DLD1 (cell line): ENCODE data around the gene ADRA1B.

ENCODE experiments used
- in situ Hi-C: cut with HindIII; loops from 2 replicates; pipeline ENCODE4 v1.10.0; 2017; ENCODE audit warnings: low sequenced_read_pairs

ADRA1B gene

DNA sequence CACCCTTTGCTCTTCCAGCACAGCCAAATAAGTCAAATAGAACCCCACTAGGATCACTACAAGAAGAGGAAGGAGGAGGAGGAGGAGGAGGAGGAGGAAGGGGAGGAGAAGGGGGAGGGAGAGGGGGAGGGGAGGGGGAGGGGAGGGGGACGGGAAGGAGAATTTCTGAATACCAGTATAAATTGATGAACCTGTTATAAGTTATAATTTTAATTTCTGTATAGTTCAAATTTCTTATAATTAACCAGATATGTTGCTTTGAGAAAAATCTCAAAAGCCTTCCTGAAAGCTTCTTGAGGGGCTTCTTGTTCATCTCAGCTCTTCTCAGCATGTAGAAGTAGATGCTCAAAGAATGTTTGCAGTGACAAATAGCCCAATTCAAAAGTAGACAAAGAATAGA, 15.0 kb upstream of the ADRA1B start:
- in situ Hi-C loops: no loop called here

DNA sequence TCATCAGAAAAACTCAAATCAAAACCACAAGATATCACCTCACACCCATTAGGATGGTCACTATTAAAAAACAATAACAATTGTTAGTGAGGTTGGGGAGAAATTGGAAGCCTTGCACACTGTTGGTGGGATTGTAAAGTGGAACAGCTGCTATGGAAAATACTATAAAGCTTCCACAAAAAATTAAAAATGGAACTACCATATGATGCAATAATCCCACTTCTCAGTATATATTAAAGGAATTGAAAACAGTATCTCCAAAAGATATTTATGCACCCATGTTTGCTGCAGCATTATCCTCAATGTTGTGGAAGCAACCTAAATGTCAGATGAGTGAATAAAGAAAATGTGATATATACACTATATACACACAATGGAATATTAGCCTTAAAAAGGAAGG, 14.5 kb upstream of the ADRA1B start:
- in situ Hi-C loops: no loop called here

GRCh38 chr5:159902444-159903121, 13.7 kb upstream of the ADRA1B start:
- in situ Hi-C loops: no loop called here

DNA sequence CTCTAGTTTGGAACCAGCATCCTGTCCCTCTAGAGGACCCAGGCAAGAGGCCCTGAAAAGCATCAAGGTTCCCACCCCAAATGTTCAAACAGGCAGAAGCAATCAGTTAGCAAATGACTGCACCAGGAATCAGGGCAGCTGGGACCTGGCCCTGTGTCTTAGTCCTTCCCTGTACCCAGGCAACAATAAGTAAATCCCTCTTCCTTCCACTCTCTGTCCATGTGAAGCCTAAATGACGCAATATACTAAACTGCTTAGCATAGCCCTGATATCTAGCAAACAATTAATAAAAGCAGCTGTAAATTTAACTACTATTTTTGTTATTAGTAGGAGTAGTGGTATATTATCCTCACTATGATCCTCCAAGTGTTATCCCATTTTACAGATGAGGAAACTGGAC, 13.2 kb upstream of the ADRA1B start:
- in situ Hi-C loops: no loop called here

DNA sequence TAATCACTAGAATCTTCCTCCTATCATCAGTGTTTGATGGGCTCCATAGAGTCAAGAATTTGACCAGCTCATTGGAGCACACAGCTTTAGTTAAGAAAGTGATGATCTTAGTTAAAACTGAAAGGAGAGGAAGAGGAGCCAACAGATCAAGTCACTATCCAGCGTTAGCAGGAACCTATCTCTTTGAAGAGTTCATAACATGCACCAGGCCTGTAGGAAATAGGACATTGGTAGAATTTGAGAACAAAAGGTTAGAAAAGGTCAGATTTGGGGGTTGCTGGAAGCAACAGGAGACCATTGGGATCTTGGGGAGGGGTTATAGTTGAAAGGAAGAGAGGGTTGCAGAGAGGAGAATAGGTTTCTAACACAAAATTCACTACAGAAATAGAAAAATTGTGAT, 11.4 kb upstream of the ADRA1B start:
- in situ Hi-C loops: no loop called here

- in situ Hi-C loops: no loop called here
Observed at GRCh38 chr5:159905496-159905895, 10.8 kb upstream of the ADRA1B start.

GRCh38 chr5:159906463-159906862, 9.8 kb upstream of the ADRA1B start:
- in situ Hi-C loops: no loop called here

DNA sequence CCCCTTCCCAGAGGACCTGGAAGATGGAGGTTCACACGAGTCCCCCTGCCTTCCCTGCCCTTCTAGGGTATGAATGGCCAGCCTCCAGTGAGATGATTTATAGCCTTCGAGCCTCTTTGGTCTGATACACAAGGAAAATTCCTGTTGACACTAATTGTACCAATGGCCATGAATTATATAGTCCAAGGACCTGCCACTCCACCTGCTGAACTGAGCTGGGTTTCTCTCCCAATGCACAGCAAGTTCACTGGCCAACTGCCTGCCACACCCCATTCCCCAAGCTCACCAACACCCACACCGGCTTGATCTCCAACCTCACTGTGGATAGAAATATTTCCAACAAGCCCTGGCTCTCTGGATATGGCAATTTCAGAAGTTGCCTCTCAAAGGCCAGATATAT, 9.3 kb upstream of the ADRA1B start:
- in situ Hi-C loops: no loop called here

- in situ Hi-C loops: no loop called here
Observed at GRCh38 chr5:159907689-159908590, 8.3 kb upstream of the ADRA1B start.

GRCh38 chr5:159908591-159908940, 7.7 kb upstream of the ADRA1B start:
- in situ Hi-C loops: no loop called here

DNA sequence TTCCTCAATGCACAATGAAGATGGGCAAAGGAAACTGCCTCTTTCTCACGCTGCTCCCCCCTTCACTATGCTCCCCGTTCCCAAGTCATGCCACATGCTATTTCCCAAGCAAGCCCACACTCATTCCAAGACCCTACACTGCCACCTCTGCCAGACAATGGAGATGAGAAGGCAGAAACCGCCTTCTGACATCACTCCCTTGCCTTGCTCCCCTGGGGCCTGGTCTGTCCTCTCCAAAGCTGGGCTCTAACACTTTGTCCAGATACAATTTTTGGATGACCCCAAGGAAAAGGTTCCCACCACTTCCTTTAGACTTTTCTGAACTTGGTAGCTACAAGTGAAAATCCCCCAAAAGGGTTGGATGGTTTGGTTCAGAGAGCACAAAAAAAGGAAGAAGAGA, 7.2 kb upstream of the ADRA1B start:
- in situ Hi-C loops: no loop called here

DNA sequence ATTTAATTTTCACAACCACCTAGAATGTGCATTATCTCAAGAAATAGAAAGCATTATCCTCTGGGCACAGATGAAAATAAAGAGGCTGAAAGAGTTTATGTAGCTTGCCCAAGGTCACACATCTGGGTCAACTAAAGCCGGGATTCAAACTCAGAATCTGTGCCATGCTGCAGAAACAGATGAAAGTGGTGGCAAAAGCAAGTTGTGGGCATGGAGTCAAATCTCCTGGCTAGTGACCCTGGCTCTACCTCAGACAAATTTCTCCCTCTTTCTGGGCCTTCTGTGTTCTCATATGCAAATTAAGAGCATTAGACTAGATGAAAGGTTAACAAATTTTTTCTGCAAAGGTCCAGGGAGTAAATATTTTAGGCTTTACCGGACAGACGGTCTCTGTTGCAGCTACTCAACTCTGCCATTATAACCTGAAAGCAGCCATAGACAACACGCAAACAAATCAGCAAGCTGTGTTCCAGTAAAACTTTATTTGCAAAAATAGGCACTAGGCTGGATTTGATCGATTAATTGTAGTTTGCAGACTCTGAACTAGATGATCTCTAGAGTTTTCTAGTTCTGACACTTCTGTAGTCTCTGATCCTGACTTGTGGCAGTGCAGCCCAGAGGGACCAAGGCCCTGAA, 6.0 kb upstream of the ADRA1B start:
- in situ Hi-C loops: no loop called here

DNA sequence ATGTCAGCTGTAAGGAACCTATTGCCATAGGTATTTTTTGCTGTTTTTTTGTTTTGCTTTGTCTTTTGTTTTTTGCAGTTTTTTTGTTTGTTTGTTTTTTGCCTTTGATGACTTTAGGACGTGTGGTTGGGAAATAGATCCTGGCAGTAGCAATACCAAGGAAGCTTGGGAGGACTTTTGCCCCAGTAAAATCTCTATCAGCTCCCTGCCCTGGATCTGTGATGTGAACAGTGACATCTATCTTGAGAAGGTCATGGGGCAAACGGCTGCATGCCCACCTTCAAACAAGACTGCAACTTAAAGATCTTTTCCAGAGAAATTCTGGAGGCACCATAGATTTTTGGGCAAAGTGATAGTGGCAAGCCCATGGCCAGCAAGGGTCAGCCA, 5.4 kb upstream of the ADRA1B start:
- in situ Hi-C loops: no loop called here

DNA sequence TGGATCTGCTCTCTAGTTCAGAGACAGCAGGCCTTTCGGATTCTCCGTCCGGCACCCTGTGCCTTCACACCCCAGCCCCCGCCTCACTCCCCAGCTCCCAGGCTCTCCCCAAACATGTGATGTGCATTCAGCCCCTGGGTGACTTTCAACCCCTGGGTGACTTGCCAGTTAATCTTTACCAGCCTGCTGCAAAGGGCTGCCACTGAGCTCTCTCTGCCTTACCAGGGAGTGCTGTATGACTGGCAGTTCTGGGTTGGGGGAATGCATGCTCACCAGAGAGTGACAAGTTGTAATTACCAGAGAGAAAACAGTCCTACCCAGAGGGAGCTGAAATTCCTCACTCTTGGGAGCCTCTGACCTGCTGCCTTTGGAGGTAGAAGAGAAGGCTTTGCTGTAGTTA, 4.9 kb upstream of the ADRA1B start:
- in situ Hi-C loops: no loop called here

DNA sequence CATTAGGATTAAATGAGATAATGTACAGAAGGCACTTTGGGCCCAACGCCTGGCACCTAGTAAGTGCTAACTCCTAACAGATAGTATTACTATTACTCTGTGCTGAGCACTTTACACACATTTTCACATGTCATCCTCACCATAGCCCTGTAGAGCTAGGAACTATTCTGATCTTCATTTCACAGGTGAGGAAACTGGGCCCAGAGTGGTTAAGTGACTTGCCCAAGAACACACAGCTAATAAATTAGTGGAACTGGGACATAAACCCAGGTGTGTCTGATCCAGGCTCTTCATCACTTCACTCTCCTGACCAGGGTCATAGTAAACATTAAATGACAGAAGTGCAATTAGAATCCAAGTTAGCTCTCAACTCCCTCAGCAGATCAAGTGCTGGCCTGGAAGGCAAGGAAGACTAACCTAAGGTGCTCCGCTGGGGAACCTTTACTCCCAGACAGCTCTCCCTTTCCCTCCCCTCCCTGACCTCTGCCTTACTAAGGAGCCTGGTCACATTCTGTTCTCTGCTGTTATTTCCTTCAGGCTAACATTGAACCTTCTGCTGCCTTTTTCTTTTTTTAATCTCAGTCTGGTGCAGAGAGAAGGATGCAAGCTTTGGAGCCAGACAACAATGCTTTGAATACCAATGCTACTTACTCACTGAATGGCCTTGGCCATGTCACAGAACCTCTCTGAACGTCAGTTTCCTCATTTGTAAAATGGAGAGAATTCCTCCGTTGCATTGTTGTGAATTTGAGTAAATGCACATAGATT, 4.1 kb upstream of the ADRA1B start:
- in situ Hi-C loops: no loop called here

DNA sequence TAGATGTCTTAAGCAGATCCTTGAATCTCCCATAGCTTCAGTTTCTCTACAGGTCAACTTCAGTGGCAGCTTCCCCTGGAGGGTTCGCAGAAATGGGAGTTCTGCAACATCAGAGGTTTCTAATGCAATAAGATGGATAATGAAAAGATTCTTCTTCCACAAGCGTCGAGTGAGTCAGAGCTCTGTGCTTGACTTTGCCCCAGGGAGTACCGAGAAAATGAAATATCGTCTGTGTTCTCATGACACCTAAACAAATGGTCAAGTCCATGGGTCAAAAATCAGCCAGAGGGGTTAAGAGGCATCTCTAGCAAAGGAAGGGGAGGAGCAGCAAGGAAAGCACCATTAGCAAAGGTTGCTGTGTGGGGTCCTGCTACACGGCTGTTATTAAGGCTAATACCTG, 3.2 kb upstream of the ADRA1B start:
- in situ Hi-C loops: no loop called here

DNA sequence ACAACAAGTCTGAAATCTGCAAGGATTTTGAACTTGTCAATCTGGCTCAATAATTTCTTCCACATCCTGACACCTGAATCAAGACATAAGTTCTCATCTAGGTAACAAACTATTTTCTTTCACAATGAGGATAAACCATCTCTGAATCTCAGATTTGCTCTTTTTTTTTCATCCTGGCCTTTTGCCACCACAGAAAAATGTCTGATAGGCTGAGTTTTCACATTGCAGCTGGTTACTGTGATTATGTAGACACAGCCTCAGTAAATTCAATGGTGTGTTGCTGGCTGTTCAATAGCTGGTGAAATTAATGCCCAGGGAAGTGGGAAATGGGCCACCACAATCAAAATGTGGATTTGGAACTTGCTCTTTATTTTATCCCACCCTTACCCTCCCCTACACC, 2.8 kb upstream of the ADRA1B start:
- in situ Hi-C loops: no loop called here

DNA sequence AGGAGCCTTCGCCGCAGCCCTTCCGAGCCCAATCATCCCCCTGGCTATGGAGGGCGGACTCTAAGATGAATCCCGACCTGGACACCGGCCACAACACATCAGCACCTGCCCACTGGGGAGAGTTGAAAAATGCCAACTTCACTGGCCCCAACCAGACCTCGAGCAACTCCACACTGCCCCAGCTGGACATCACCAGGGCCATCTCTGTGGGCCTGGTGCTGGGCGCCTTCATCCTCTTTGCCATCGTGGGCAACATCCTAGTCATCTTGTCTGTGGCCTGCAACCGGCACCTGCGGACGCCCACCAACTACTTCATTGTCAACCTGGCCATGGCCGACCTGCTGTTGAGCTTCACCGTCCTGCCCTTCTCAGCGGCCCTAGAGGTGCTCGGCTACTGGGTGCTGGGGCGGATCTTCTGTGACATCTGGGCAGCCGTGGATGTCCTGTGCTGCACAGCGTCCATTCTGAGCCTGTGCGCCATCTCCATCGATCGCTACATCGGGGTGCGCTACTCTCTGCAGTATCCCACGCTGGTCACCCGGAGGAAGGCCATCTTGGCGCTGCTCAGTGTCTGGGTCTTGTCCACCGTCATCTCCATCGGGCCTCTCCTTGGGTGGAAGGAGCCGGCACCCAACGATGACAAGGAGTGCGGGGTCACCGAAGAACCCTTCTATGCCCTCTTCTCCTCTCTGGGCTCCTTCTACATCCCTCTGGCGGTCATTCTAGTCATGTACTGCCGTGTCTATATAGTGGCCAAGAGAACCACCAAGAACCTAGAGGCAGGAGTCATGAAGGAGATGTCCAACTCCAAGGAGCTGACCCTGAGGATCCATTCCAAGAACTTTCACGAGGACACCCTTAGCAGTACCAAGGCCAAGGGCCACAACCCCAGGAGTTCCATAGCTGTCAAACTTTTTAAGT, 819 bp downstream of the ADRA1B start:
- in situ Hi-C loops: no loop called here

DNA sequence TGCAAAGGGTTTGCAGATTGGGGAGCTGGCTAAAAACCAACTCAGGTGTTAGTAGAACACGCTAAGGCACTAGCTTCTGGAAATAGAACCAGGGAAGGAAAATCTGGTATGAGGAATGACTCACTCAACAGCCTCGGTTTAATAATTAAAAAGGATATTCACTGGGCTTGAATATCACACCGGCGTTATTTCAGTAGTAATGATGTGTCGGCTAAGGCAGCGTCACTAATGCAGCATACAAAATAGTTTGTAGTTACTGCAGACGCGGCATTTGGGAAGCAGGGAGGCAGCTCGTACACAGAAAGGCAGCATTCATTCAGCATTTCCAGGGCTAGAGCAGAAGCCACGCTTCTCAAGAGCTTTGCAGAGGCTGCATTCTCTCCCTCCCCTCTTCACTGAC, 1.7 kb downstream of the ADRA1B start:
- in situ Hi-C loops: no loop called here

DNA sequence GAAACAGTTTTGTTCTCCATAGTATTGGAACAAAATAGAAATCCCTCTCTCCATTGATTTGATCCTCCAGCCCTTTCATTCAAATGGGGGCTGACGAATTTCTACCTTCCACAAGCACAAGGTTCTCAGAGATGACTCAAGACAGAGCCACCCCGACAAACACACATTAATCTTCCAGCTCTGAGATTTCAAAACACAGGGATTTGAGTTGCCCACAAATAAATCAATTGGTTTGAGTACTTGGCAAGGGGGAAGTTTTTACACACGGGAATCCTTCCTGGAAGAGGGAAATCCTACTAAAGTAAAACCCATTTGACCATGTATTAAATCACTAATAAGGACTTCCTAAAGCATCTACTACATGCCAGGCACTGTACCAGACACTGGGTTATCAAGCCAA, 5.4 kb downstream of the ADRA1B start:
- in situ Hi-C loops: no loop called here
